Superior temporal gyrus (tissue), 1 donor: ENCODE measurements around the gene SPEM2.
A peak's percentile ranks its signal among the peaks of the same experiment; 100 is the strongest.

Experiments
- DNase-seq: peaks from one replicate; pipeline ENCODE4 v3.0.0-alpha.2; 2016; ENCODE audit errors: extremely low spot score

Gene SPEM2

DNA sequence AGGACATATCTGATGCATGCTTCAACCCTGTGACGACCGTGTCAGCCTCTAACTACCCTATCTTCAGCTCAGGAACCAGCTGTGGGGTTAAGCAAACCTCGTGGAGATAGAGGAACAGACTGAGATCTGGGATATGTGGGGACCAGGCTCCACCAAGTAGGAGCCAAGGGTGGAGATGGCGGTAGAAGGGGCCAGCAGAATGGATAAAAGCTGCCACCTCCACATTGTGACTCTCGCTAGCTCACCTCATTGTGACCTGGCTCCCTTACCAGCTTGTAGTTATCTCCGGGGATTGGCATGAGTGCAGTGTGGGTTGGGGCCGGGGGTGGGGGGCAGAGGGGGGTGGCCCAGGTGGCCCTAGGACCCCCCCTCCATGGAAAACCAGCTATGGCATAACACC is at the start of gene SPEM2:
Gene SPEM2 (plus strand): TSS at position 301 of the 400 bp plus-strand sequence. CDS start 73 bp downstream, at position 374.
- no peak for DNase-seq

- no peak for DNase-seq
Measured at GRCh38 chr17:7379134-7379533, 46.3 kb upstream of the SPEM2 start.

GRCh38 chr17:7380321-7380720 is 45.1 kb upstream of the SPEM2 start:
- DNase-seq, result no peak

GRCh38 chr17:7380855-7381683 is 44.3 kb upstream of the SPEM2 start, which contains the start of gene TNK1:
TSS of gene TNK1 (plus strand) at chr17:7381089. CDS start at chr17:7382927, 1,838 bp downstream.
- no peak for DNase-seq

GRCh38 chr17:7382901-7383300 is 42.5 kb upstream of the SPEM2 start:
- no peak for DNase-seq

GRCh38 chr17:7383371-7383741 is 42.1 kb upstream of the SPEM2 start:
- no peak for DNase-seq

DNA sequence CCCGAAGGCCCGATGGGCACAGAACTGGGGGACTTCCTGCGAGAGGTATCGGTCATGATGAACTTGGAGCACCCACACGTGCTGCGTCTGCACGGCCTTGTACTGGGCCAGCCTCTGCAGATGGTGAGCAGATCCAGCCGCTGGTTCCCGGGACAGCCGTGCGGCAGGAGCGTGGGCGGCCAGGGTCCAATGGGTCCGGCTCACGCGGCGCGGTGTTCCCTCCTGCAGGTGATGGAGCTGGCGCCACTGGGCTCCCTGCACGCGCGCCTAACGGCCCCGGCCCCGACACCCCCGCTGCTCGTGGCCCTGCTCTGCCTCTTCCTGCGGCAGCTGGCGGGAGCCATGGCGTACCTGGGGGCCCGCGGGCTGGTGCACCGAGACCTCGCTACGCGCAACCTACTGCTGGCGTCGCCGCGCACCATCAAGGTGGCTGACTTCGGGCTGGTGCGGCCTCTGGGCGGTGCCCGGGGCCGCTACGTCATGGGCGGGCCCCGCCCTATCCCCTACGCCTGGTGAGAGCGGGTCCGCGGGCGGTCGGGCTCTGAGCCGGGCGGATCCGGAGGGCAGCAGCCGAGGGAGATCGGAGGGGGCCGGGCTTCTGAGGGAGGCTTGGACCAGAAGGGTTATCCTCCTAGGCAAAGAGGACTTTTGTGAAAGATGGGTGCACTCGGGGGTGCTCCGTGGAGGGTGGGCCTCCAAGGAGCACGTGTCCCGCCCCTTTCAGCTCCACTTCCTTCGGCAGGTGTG is 41.5 kb upstream of the SPEM2 start:
- DNase-seq, result no peak

GRCh38 chr17:7384489-7385081 is 40.8 kb upstream of the SPEM2 start:
- DNase-seq, result no peak

GRCh38 chr17:7388856-7389255 is 36.6 kb upstream of the SPEM2 start:
- DNase-seq, result no peak

DNA sequence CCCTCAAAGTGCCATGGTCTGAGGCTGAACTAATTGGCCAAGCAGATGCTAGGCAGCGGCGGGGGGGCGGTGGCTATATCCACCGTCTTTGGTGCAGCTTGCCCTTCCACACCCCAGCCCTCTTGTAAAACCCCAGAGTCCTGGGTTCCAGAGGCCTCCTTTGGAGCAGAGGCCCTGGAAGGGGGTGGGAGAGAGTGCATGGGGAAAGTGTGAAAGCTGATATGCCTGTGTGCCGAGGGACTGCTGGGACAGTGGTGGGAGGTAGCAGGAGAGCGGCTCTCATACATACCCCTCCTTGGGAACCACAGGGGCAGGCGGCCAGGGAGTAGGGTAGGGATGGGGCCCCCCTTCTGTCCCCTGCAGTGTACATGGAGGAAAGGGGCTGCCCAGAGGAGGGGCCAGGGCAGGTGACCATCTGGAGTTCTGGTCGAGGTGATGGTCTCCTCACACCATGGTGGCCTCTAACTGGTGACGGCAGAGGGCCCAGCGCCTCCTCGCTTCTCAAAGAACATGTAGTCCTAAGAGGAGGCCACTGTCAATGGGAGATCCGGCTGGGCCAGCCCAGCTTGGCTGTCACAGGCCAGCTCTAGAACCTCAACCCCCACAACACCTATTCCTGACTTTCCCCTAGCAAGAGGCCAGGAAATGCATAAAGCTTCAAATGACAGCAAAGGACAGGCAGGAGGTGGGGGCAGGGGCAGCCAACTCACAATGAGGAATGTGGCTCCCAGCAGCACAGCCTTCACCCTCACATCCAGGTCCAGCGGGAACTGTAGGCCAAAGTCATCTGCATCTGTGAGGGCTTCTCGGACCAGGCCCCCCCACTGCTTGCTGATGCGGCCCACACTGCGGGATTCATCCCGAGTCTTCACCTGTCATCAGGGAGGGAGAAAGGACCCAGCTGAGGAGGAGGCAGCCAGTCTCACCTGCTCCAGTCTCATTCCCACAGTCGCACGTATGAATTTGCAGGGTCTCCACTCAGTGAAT is 35.2 kb upstream of the SPEM2 start:
- DNase-seq, result no peak

DNA sequence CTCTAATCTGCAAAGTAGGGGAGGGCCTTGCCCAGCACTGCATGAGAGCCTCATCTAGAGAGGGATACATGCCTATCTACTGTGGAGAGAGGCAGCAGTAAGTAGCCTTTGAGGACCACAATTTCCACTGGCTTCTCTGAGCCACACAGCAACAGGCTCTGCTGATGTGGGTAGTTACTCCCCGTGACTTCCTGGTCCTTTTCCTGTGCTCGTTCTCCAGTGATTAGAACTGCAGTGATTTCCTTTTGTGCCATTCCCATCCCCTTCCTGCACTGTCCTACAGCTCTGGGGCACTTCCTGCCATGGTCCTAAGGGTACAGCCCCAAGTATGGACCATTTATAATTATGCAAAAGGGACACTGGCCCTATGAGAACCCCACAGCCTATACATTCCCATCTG is 34.1 kb upstream of the SPEM2 start:
- no peak for DNase-seq

- DNase-seq, result no peak
Measured at GRCh38 chr17:7392696-7393612, 32.5 kb upstream of the SPEM2 start.

- no peak for DNase-seq
Measured at GRCh38 chr17:7393613-7394451, 31.6 kb upstream of the SPEM2 start.

DNA sequence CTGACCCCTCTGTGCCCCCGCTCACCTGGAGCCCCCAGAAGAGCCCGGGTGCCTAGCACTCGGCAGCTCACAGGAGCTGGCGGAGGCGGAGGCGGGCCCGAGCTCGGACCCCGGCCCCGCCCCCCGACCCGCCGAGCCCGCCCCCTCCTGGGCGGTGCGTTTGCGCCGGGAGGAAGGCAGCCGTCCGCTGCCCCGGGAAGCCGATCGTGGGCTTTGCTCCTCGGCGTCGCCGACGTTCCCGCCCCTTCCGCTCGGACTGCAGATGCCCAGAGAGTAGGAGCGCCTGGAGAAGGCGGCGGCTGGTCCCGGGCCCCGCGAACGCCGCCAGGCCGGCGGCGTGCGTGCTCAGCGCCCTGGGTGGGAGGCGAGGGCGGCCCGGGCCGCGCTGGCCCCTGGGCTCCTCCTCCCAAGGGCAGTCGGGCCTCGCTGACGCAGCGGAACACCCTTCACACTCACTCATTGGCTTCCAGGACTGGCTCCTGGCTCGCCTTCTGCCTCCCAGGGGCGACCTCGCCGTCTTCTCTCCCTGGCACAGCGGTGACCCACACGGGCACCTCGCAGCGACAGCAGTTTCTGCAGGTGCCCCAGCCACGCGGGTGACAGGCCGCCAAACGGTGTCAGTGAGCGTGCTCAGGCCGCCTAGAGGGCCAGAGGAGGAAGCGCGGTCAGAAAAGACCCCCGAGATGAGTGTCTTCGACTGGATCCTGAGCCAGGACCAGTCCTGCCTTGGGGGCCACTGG is 30.8 kb upstream of the SPEM2 start, which contains the start of gene PLSCR3:
Gene PLSCR3 (minus strand): TSS at position 74 of the 740 bp plus-strand sequence. CDS start 415 bp downstream, outside the sequence.
- DNase-seq, result peak; percentile 73

GRCh38 chr17:7396147-7396546 is 29.3 kb upstream of the SPEM2 start:
- DNase-seq, result no peak

DNA sequence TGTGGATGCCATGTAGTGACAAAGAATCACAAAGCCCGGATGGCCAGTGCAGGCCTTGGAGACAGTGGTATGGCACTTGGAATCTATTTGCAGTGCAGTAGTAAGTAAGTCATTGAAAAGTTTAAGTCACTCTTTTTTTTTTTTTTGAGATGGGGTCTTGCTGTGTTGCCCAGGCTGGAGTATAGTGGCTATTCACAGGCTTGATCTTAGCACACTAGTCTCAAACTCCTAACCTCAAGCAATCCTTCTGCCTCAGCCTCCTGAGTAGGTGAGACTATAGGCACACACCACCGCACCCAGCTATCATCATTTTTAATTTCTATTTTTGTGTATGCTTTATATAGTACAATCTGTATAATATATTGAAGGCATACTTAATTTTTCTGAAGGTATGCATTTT is 26.8 kb upstream of the SPEM2 start:
- no peak for DNase-seq

- DNase-seq, result no peak
Measured at GRCh38 chr17:7403043-7403726, 22.2 kb upstream of the SPEM2 start.

GRCh38 chr17:7403727-7403976 is 21.8 kb upstream of the SPEM2 start:
- no peak for DNase-seq
